ENCODE measurements around the gene CENPM.

Gene CENPM

DNA sequence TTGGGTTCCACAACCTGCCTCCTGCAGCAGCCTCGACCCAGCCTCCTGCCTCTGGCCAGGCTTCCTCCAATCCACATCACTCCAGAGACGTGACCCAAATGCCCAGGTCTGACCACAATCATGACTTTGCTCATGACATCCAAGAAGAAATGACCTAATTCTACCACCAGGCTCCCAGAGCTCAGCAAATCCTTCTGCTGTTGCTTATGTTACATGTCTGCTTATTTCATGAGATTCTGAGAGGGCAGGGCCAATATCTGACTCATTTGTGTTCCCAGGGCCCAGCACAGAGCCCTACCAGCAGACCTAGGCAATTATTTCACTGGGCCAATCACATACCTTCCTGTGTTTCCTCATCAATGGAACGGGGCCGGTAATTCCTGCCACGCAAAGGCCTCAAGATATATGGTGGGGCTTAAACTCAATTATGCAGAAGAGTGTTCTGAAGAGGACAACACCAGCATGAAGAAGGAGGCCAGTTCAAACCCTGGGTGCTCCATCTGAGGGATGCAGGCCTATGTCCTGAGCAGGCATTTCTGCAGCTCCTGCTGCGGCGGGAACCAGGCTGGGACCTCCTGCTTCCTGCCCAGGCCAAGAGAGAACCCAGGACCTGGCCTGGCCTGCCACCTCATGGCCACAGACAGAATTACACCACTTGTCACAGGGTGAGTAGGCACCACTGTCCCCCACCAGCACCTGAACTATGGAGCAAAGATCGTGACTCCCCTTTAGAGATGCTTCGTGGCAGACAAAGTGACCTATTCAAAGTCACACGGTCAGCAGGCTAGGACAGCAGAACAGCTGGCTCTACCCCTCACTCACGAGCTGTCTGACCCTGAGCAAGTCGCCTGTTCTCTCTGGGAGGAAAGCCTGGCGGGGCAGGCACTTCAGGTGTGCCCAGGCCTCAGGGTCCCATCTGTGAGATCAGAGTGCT, 5.9 kb downstream of the CENPM start:
- Histone ChIP-seq H3K9me3 (ENCODE audit: low read length) (no peaks in the 10 kb centered on the region), H3K9me2 (ENCODE audit: low read depth, low read length) (no peaks in the 10 kb centered on the region), H3K79me2 (ENCODE audit: insufficient read depth, low read length) (peaks cover 6% of the 10 kb centered on the region), H3K4me2 (ENCODE audit: low read length) (peak overlapping the region; percentile 27), H3K9ac (ENCODE audit: low read length) (peak overlapping the region; percentile 25; the same call in 1 of the 2 replicates), H4K20me1 (ENCODE audit: insufficient read depth, low read length) (no peaks in the 10 kb centered on the region), H3F3A (ENCODE audit: insufficient read depth, low read length) (peaks cover 11% of the 10 kb centered on the region; the same call in 1 of the 2 replicates), H3K4me1 (ENCODE audit: insufficient read depth, low read length, severe bottlenecking) (peaks cover 82% of the 10 kb centered on the region), H3K27me3 (ENCODE audit: insufficient read depth, low read length) (no peaks in the 10 kb centered on the region), H3K36me3 (ENCODE audit: insufficient read depth, low read length) (peaks cover 60% of the 10 kb centered on the region), H2AFZ (ENCODE audit: low read length) (no peak overlapping the region), H3K4me3 (ENCODE audit: low read depth, low read length, poor library complexity, severe bottlenecking) (peak overlapping the region; percentile 20), H3K27ac (ENCODE audit: low read depth, low read length, poor library complexity, severe bottlenecking) (peak overlapping the region; percentile 96)
- TF ChIP-seq, protein P1, sequence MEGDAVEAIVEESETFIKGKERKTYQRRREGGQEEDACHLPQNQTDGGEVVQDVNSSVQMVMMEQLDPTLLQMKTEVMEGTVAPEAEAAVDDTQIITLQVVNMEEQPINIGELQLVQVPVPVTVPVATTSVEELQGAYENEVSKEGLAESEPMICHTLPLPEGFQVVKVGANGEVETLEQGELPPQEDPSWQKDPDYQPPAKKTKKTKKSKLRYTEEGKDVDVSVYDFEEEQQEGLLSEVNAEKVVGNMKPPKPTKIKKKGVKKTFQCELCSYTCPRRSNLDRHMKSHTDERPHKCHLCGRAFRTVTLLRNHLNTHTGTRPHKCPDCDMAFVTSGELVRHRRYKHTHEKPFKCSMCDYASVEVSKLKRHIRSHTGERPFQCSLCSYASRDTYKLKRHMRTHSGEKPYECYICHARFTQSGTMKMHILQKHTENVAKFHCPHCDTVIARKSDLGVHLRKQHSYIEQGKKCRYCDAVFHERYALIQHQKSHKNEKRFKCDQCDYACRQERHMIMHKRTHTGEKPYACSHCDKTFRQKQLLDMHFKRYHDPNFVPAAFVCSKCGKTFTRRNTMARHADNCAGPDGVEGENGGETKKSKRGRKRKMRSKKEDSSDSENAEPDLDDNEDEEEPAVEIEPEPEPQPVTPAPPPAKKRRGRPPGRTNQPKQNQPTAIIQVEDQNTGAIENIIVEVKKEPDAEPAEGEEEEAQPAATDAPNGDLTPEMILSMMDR (IDR thresholded peaks at IDR 0.05; ENCODE audit: low read length): peak; percentile 84
- TF ChIP-seq EZH2 (IDR thresholded peaks at IDR 0.05; ENCODE audit: borderline replicate concordance, low read length): no peak

DNA sequence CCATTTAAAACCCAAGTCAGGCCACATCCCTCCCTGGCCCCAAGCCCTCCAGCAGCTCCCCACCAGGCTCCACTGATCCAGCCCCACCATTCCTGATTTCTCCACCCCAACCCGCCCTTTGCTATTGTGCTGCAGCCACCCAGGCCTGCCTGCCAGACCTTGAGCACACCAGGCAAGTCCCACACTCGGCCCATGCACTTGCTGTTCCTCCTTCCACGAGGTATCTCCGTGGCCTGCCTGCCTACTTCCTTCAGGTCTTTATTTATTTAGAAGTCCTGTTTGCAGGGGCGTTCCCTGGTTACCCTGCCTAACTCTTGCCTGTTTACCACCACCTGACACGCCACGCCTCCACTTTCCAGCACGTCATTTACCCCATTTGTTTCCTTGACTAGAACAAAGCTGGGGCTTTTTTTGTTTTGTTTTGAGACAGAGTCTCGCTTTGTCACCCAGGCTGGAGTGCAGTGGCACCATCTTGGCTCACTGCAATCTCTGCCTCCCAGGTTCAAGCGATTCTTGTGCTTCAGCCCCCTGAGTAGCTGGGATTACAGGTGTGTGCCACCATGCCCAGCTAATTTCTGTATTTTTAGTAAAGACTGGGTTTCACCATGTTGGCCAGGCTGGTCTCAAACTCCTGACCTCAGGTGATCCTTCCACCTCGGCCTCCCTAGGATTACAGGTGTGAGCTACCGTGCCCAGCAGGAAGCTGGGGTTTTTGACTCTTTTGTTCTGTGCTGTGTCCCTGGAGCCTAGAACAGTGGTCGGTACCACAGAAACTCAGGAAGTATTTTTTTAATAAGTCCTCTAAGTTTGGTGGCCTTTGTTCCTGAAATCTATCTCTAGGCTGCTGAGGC, 6.7 kb downstream of the CENPM start:
- Histone ChIP-seq H3K4me1 (ENCODE audit: insufficient read depth, low read length, severe bottlenecking) (peaks cover 86% of the 10 kb centered on the region), H3K9me2 (ENCODE audit: low read depth, low read length) (no peaks in the 10 kb centered on the region), H3K4me3 (ENCODE audit: low read depth, low read length, poor library complexity, severe bottlenecking) (peak overlapping the region; percentile 20), H3K27me3 (ENCODE audit: insufficient read depth, low read length) (no peaks in the 10 kb centered on the region), H2AFZ (ENCODE audit: low read length) (no peak overlapping the region), H3F3A (ENCODE audit: insufficient read depth, low read length) (peaks cover 11% of the 10 kb centered on the region; the same call in 1 of the 2 replicates), H4K20me1 (ENCODE audit: insufficient read depth, low read length) (no peaks in the 10 kb centered on the region), H3K4me2 (ENCODE audit: low read length) (peak overlapping the region; percentile 51), H3K79me2 (ENCODE audit: insufficient read depth, low read length) (no peaks in the 10 kb centered on the region; the same call in 1 of the 2 replicates), H3K9me3 (ENCODE audit: low read length) (no peaks in the 10 kb centered on the region), H3K36me3 (ENCODE audit: insufficient read depth, low read length) (peaks cover 54% of the 10 kb centered on the region), H3K9ac (ENCODE audit: low read length) (peak overlapping the region; percentile 25; the same call in 1 of the 2 replicates), H3K27ac (ENCODE audit: low read depth, low read length, poor library complexity, severe bottlenecking) (peak overlapping the region; percentile 96)
- no peak for TF ChIP-seq EZH2 (IDR thresholded peaks at IDR 0.05; ENCODE audit: borderline replicate concordance, low read length)
- TF ChIP-seq, protein P1 (IDR thresholded peaks at IDR 0.05; ENCODE audit: low read length): no peak

DNA sequence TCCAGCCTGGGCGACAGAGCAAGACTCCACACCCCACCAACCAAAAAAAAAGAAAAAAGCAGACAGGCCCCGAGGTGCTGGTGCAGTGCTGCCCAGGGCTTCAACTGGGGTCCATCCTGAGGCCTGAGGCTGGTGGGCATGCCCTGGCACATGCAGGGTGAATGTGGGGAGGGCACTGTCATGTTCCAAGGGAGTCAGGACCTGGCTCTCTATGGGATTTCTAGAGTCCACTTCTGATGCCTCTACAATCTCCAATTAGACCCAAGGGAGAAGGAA, 10.1 kb downstream of the CENPM start:
- H2AFZ ChIP-seq (ENCODE audit: low read length): no peak overlapping the region
- no peaks in the 10 kb centered on the region for H3K27me3 ChIP-seq (ENCODE audit: insufficient read depth, low read length)
- H3K4me2 ChIP-seq (ENCODE audit: low read length): peak overlapping the region; percentile 23; the same call in 1 of the 2 replicates
- TF ChIP-seq EZH2 (IDR thresholded peaks at IDR 0.05; ENCODE audit: borderline replicate concordance, low read length): no peak
- TF ChIP-seq, protein P1 (IDR thresholded peaks at IDR 0.05; ENCODE audit: low read length): no peak
- no peak overlapping the region for H3K4me3 ChIP-seq (ENCODE audit: low read depth, low read length, poor library complexity, severe bottlenecking)
- H3K36me3 ChIP-seq (ENCODE audit: insufficient read depth, low read length): peaks cover 29% of the 10 kb centered on the region; the same call in 1 of the 2 replicates
- H3K79me2 ChIP-seq (ENCODE audit: insufficient read depth, low read length): no peaks in the 10 kb centered on the region
- no peaks in the 10 kb centered on the region for H3K9me3 ChIP-seq (ENCODE audit: low read length)
- peak overlapping the region; percentile 96 for H3K27ac ChIP-seq (ENCODE audit: low read depth, low read length, poor library complexity, severe bottlenecking)
- H3K4me1 ChIP-seq (ENCODE audit: insufficient read depth, low read length, severe bottlenecking): peaks cover 100% of the 10 kb centered on the region
- H3K9ac ChIP-seq (ENCODE audit: low read length): peak overlapping the region; percentile 47
- no peaks in the 10 kb centered on the region for H3K9me2 ChIP-seq (ENCODE audit: low read depth, low read length)
- H3F3A ChIP-seq (ENCODE audit: insufficient read depth, low read length): peaks cover 11% of the 10 kb centered on the region; the same call in 1 of the 2 replicates
- H4K20me1 ChIP-seq (ENCODE audit: insufficient read depth, low read length): no peaks in the 10 kb centered on the region
